Islet of Langerhans (tissue), 1 donor: ENCODE results near the gene ABCD1.
"Not testable (repeated sequence)": the region's sequence is repeated elsewhere in the genome, so short reads cannot be mapped to it uniquely, and the experiment has no call there.

Experiments
- FAIRE-seq: peaks from one replicate; lab custom pipeline; 2011; peaks lifted over from hg19 to GRCh38; lab: Jason Lieb, UNC

ABCD1 gene

DNA sequence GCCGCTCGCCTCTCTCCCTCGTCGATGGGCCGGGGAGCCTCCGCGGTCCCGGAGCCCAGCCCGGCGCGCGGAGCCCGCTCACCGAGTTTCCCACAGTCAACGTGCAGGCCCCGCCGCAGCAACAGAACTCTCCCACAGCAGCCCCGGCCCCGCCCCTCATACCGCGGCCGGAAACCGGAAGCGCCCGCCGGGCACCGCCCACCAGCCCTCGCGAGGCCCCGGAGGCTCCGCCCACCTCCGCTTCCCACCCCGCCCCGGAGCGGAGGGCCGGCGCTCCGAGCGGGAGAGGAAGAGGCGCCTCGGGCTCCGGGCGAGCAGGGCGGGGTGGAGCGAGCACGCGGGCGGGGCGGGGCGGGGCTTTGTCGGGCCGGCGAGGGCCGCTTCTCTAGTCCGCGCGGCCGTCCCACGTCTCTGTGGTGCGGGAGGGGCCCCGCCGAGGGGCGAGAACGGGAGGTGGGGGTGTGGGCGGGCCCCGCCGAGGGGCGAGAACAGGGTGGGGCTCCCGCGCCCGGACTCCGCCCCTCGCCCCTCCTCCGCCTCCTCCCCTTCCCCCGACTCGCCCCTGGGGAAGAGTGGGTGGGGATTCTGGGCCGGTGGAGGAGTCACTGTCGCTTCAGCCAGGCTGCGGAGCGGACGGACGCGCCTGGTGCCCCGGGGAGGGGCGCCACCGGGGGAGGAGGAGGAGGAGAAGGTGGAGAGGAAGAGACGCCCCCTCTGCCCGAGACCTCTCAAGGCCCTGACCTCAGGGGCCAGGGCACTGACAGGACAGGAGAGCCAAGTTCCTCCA lies at the start of gene ABCD1, which contains the start of gene BCAP31:
Gene ABCD1 (plus strand): TSS at position 605 of the 787 bp plus-strand sequence. CDS start 411 bp downstream, outside the sequence.
Gene BCAP31 (minus strand): TSS at position 136 of the 787 bp plus-strand sequence. CDS start 1,143 bp downstream, outside the sequence.
- no peak for FAIRE-seq

DNA sequence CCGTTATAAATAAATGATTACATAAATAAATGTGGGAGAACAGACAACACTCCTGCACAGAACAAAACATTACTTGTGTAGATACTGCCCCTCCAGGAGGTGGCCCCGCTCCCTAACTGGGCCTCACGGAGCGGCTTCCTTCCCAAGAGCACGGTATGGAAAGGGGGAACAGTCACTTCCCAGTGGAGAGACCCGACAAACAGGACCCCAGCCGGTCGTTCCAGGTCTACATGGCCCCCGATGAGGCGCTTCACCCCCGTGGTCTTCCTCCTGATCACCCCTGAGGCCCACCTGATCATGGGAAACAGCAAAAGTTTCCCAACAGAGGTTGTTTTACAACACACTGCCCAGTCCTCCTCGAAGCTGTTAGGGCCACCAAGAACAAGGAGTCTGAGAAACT lies 43.5 kb upstream of the ABCD1 start:
- no peak for FAIRE-seq

DNA sequence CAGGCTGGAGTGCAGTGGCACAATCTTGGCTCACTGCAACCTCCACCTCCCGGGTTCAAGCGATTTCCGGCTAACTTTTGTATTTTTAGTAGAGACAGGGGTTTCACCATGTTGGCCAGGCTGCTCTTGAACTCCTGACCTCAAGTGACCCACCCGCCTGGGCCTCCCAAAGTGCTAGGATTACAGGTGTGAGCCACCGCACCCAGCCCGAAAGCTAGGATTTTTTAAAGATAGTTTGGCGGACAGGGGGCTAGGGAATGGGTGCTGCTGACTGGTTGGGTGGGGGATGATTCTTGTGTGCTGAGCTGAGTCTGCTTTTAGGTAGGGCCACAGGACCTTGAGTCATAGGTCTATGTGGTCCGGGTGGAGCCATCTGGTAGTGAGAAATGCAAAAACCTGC lies 41.2 kb upstream of the ABCD1 start:
- FAIRE-seq = not testable (repeated sequence)

DNA sequence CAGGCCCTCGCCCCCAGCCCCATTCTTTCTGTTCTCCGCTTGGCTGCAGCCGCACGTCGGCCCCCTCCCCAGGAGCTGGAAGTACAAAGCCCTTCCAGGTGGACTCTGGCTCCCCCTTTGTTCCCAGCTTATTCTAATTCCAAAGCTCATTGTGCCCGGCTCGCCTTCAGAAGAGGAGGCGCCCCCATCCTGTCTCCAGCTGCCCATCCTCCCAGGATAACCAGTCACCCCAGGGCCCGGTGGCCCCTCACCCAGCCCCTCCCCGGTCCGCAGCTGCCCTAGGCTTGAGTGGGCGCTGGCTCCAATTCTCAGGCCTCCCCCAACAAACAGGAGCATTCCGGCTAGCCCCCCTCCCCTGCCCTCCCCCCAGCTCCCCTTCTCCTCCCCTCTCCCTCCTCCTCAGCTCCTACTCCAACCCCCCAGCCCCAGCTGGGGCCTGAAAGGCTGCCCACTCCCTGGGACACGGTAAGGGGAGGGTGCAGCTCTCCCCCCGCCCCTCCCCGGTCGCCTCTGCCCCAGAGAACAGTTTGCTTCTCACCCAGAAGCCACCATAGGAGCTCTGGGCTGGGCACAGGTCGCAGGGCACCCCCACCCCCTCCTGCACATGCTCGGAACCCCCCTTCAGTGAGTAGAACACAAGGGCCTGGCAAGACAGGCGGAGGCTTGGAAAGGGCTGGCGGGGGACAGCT lies 40.0 kb upstream of the ABCD1 start:
- no peak for FAIRE-seq

DNA sequence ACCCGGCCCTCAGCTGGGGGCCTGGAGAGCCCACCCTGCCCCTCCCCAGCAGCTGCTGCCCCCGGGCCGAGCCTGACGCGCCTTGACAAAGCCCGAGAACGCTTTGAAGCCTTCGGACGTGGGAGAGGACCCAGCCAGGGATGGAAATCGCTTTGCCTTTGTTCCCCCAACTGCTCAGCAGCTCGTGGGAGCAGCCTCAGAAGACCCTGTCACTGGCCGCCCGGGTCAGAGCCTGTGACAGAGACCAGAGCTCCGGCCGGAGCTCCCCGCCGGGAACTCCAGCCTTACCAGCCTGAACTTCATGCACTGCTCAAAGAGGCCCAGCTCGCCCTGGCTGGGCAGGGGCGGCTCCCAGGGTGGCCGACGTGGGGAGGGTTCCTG lies 39.5 kb upstream of the ABCD1 start:
- FAIRE-seq = no peak

DNA sequence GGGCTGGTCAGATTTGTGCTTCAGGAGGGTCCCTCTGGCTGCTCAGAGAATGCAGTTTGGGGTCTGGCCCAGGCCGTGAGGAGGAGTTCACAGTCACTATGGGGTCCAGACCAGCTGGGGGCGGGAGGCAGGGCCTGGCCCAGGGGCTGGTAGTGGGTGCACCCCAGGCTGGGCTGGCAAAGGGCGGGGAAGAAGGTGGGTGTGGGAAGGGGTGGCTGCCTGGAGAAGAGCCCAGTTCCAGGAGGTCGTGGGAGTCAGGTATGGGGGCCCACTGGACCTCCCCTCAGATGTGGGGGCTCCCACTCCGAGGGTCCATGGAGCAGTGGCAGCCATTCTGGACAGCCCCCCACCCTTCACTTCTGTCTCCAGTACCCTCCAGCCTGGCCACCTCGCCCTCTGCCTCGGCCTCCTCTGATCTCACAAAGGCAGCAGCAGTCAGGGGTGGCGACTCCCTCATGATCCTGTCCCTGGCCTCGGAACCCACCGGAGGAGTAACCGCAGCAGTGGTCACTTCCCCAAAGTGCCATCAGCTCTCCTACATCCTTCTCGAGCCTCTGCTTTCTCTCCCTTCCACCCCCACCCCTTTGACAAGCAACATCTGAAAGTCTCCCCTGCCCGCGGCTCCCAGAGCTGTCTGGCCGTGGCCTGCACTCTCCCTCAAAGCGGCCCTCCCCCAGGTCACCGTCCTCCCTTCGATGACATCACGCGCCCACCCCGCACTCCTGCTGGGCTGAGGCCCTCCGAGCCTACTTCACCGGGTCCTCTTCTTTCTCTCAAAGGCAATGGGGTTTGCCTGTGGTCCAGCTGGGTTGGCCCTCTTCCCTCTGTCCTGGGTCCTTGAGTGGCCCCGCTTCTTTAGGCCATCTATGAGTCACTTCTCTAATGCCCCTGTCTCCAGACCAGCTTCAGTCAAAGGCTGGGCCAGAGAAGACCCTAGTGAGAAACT lies 38.6 kb upstream of the ABCD1 start:
- no peak for FAIRE-seq

DNA sequence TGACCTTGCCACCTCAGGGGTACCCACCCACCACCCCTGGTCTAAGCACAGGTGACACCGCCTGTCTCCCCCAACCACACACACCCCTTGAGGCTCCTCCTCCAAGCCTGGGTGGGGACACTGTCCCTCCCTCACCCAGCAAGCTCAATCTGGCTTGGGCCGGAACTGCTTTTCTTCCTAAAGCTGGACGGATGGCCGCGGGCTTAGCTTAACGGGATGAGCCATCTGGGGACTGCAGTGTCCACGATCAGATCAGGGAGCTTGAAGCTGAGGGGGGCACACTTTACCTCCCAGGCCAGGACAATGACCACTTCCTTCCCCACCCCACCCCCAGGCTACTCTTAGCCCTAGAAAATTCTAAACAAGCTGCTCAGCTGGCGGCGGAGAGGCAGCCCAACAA lies 37.9 kb upstream of the ABCD1 start:
- no peak for FAIRE-seq

DNA sequence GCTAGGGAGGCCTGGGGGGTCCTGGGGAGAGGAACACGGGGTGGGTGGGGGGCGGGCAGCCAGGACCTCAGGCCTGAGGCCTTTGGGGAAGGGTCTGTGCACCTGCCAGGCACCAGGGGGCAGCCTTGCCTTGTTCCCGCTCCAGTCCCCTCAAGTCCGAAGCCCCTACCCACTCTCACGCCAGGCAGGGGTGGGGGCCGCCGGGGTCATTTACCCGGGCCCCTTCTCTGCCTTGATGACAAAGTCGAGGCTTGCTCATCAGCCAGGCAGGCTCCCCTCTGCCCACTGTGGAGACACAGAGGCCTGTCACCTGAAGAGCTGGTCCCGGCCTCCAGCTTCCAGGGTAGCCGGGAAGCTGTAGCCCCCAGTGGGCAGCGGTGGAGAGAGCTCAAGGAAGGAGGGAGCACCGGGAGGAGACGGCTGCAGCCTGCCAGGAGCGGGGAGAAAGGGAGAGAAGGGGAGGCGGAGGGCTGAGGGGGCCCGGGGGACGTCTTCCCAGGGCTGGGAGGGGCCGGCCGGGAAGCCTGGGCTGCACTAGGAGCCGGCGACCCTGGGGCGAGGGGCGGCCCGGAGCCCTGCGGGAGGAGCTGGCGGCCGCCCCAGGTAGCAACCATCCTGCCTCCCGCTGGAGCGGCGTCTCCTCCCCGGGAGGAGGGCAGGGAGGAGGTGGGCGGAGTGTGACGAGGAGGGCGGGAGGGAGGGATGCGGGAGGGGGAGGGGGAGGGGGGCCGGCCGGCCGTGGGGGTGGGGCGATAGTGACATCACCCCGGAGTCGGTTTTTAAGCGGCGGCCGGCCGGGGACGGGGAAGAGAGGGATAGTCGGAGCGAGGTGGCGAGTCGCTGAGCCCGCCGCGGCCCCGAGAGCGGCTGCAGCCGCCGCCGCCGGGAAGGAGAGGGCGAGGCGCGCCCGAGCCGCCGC lies 37.3 kb upstream of the ABCD1 start, which contains the start of gene SLC6A8:
Gene SLC6A8 (plus strand): TSS at position 806 of the 919 bp plus-strand sequence. CDS start 649 bp downstream, outside the sequence.
- FAIRE-seq = no peak

DNA sequence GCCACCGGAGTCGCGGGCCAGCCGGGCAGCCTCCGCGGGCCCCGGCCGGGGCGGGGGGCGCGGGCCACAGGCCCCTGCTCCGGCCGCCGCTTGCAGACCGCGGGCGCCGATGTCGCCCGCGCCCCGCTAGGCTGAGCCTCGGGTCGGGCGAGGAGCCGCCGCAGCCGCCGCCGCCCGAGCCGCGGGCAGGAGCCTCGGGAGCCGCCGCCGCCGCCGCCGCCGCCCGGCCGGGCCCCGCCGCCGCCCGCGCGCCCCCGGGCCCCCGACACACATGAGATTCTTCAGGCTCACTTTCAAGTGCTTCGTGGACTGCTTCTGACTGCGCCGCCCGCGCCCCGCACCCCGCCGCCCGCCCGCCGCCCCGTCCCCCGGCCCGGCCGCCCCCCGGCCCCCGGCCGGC lies 36.6 kb upstream of the ABCD1 start:
- FAIRE-seq = no peak

DNA sequence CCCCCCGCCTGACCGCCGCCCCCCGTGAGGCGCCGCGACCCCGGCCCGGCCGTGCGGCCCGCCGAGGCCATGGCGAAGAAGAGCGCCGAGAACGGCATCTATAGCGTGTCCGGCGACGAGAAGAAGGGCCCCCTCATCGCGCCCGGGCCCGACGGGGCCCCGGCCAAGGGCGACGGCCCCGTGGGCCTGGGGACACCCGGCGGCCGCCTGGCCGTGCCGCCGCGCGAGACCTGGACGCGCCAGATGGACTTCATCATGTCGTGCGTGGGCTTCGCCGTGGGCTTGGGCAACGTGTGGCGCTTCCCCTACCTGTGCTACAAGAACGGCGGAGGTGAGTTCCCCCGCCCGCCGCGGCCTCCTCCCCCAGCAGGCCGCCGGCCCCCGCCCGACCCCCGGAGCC lies 36.1 kb upstream of the ABCD1 start:
- no peak for FAIRE-seq

DNA sequence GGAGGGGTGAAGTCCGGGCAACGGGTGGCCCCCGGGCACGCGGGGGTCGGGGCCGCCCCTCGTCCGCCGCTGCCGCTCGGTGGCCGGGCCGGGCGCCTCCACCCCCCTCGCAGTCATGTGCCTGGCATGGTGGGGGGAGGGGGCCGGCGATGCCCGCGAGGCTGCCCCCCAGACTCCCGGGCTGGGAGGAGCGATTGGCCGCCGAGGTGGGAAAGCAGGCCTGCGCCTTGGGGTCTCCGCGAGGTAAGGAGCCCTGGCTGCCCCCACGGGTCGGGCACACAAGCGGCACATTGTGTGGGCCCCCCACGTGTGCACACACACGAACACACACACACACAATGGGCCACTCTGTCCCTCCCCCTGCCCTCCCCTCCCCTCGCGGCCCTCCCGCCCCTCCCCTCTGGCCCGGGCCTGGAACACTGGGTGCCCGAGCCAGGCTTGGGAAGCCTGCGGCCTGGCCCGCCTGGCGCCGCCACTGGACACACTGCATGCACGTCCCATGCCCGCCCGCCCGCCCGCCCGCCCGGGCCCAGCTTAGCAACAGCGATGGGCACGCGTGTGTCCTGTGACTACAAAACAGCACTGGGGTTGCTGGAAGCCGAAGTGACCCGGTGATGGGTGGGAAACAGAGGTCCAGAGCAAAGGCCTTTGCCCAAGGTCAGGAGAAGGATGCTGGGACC lies 35.6 kb upstream of the ABCD1 start:
- FAIRE-seq = no peak

DNA sequence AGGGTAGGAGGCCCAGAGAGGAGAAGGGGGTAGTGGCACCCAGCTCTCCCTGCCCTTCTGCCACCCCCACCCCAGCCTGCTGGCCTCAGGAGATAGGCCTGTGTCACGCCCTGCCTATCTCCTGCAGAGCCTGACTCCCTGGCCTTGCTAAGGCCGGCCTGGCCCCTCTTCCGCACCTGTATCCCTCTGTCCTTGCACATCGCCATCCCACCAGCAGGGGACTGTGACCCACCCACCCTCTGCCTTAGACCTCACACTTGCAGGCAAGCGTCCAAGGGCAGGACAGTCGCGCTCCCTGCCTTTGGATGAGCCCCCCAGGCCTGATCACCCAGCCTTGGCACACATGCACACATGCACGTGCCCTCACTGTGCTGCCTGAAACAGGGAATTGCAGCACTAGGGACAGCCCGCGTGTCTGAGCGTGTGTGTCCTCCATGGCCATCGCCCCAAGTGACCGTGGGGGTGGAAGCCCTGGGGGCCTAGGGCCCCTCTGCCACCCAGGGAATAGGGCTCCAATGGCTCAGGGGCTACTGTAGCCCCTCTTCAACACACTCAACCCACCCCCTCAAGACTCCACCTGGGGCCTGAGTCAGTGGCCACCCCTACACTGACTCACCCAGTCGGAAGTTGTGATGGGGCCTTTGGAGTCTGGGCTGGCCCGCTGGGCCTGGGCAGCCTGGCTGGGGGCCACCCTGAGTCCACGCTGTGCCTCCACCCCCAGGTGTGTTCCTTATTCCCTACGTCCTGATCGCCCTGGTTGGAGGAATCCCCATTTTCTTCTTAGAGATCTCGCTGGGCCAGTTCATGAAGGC lies 34.8 kb upstream of the ABCD1 start:
- FAIRE-seq = no peak

DNA sequence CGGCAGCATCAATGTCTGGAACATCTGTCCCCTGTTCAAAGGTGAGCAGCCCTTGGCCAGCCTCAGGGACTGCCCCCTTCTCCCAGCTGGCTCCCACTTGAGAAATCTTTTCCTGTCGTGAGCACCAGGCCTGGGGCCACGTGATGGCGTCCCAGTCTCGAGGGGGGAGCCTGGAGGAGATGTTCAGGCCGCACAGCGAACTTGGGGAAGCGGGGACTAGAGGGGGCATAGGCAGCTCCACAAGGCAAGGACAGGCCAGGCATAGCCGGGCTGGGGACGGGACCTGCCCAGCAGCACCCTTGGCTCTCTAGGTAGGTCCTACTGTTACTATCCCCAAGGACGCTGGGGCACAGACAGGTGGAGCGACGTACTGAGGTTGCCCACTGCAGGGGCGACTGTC lies 34.2 kb upstream of the ABCD1 start:
- FAIRE-seq = no peak

DNA sequence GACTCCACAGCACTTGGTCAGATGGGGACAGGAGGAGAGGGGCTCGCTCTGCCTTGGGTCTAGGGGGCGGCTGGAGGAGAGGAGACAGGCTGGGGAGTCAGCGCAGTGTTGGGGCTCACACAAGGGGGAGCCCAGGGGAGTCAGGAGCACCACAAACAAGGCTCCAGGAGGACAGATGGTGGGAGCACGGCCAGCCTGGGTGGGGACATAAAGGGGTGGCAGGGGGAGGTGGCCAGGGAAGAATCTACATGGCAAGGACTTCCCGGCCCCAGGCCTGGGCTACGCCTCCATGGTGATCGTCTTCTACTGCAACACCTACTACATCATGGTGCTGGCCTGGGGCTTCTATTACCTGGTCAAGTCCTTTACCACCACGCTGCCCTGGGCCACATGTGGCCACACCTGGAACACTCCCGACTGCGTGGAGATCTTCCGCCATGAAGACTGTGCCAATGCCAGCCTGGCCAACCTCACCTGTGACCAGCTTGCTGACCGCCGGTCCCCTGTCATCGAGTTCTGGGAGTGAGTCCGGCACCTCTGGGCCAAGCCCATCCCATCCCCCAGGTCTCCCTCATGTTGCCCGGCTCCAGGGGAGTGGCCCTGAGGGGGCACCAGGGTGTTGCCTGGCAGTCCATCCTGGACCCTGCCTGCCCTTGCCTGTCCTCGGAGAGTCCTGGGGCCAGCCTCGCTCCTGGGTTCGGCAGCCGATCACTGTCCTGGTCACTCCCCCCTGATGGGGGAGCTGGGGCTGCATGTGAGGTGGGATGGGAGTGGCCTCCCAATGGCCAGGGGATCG lies 33.4 kb upstream of the ABCD1 start:
- FAIRE-seq = not testable (repeated sequence)

DNA sequence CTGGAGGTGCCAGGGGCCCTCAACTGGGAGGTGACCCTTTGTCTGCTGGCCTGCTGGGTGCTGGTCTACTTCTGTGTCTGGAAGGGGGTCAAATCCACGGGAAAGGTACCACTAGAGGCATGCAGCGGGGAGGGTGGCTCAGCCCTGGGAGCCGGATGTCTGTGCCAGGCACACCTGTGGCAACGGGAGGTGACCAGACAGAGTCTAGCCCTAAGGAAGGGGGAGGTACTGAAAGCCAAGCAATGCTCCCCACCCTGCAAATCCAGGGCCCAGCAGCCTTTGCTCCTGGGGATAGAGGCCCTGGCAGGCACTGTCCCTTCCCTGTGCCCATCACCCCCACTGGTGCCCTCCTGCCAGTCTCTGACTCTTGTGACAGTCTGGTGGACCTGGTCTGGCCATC lies 32.7 kb upstream of the ABCD1 start:
- FAIRE-seq = no peak

DNA sequence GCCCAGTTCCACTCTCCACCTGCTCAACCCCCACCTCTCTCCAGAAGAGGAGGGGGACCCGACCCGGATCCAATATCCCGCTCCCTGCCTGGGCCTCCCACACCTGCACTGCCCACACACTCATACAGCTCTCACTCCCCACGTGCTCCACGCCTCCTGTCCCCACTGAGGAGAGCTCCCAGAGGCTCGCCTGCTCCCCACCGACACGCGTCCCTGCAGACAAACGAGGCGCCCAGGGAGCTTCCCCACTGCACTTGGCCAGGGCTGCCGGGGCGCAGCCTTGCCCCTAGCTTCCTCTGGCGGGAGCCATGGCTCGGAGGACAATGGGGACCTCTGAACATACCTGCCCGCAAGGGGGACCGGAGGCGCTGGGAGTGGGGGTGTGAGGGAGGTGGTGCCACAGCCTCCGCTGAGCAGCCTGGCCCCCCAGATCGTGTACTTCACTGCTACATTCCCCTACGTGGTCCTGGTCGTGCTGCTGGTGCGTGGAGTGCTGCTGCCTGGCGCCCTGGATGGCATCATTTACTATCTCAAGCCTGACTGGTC lies 32.0 kb upstream of the ABCD1 start:
- no peak for FAIRE-seq

DNA sequence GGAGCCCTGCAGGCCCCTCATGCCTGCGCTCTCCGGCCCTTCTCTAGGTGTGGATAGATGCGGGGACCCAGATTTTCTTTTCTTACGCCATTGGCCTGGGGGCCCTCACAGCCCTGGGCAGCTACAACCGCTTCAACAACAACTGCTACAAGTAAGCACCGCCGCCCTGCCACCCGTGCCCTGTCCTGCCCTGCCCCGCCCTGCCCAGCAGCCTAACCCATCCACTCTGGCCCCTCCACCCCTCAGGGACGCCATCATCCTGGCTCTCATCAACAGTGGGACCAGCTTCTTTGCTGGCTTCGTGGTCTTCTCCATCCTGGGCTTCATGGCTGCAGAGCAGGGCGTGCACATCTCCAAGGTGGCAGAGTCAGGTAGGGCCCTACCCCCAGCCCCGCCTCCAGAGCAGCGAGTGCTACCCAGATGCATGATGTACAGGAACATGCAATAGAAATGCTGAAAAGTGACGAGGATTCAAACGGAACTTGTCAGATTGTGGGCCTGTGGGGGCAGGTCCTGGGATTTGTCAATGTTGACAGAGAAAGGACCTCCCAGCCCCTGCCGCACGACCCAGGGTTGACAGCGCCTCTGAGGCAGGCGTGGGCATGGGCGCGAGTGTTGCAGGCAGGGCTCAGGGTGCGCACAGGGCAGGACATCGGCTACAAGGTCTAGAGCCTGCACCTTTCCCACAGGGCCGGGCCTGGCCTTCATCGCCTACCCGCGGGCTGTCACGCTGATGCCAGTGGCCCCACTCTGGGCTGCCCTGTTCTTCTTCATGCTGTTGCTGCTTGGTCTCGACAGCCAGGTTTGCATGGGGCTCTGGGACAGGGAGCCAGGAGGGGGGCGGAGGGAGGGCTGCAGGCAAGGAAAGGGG lies 31.2 kb upstream of the ABCD1 start:
- no peak for FAIRE-seq

DNA sequence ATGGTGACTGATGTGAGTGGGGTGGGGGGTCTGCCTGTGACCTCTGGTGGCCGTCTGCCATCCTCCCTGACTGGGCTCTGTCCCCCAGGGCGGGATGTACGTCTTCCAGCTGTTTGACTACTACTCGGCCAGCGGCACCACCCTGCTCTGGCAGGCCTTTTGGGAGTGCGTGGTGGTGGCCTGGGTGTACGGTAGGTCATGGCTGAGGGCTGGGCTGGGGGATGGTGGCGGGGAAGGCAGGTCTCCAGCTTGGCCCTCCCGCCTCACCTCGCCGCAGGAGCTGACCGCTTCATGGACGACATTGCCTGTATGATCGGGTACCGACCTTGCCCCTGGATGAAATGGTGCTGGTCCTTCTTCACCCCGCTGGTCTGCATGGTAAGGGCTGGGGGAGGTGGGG lies 30.4 kb upstream of the ABCD1 start:
- not testable (repeated sequence) for FAIRE-seq
